ENCODE results near the gene ACP7.

ACP7 gene

GRCh38 chr19:39138221-39139211, 54.3 kb downstream of the ACP7 start:
- Histone ChIP-seq H3K27me3 (ENCODE audit: control insufficient read depth, low read length) (no peaks in the 10 kb centered on the region), H3K9me3 (ENCODE audit: control insufficient read depth, insufficient read depth, low read length) (no peaks in the 10 kb centered on the region), H3K27ac (ENCODE audit: low read depth, low read length) (no peak overlapping the region), H3K4me3 (ENCODE audit: low read length) (no peak overlapping the region), H4K20me1 (ENCODE audit: control insufficient read depth, insufficient read depth, low read depth, low read length) (0 out of 2 replicates have a peak, but pooled peaks cover 3% of the 10 kb centered on the region), H3K79me2 (ENCODE audit: control insufficient read depth, low read length) (peaks cover 29% of the 10 kb centered on the region), H3K4me1 (ENCODE audit: control insufficient read depth, low read length) (no peaks in the 10 kb centered on the region), H3F3A (ENCODE audit: control insufficient read depth, insufficient read depth) (no peaks in the 10 kb centered on the region), H3K9me2 (replicated peaks; ENCODE audit: control insufficient read depth, low read length) (no peaks in the 10 kb centered on the region), H3K36me3 (ENCODE audit: control insufficient read depth, low read length) (no peaks in the 10 kb centered on the region), H3K4me2 (ENCODE audit: low read length) (no peak overlapping the region)
- TF ChIP-seq EZH2phosphoT487 (IDR thresholded peaks at IDR 0.05; ENCODE audit: borderline replicate concordance, low read length) (no peak), CTCF (IDR thresholded peaks at IDR 0.05; ENCODE audit: low read depth, low read length, poor library complexity, severe bottlenecking) (no peak)

GRCh38 chr19:39139305-39139874, 55.2 kb downstream of the ACP7 start:
- TF ChIP-seq CTCF (IDR thresholded peaks at IDR 0.05; ENCODE audit: low read depth, low read length, poor library complexity, severe bottlenecking) (no peak), EZH2phosphoT487 (IDR thresholded peaks at IDR 0.05; ENCODE audit: borderline replicate concordance, low read length) (no peak)
- no peaks in the 10 kb centered on the region for H3F3A ChIP-seq (ENCODE audit: control insufficient read depth, insufficient read depth)
- H3K4me2 ChIP-seq (ENCODE audit: low read length), result no peak overlapping the region
- H3K36me3 ChIP-seq (ENCODE audit: control insufficient read depth, low read length), result no peaks in the 10 kb centered on the region
- H3K79me2 ChIP-seq (ENCODE audit: control insufficient read depth, low read length), result peaks cover 25% of the 10 kb centered on the region
- 0 out of 2 replicates have a peak, but pooled peaks cover 3% of the 10 kb centered on the region for H4K20me1 ChIP-seq (ENCODE audit: control insufficient read depth, insufficient read depth, low read depth, low read length)
- no peaks in the 10 kb centered on the region for H3K9me3 ChIP-seq (ENCODE audit: control insufficient read depth, insufficient read depth, low read length)
- H3K4me3 ChIP-seq (ENCODE audit: low read length), result no peak overlapping the region
- no peak overlapping the region for H3K27ac ChIP-seq (ENCODE audit: low read depth, low read length)
- H3K4me1 ChIP-seq (ENCODE audit: control insufficient read depth, low read length), result no peaks in the 10 kb centered on the region
- no peaks in the 10 kb centered on the region for H3K27me3 ChIP-seq (ENCODE audit: control insufficient read depth, low read length)
- H3K9me2 ChIP-seq (replicated peaks; ENCODE audit: control insufficient read depth, low read length), result no peaks in the 10 kb centered on the region

GRCh38 chr19:39139971-39140453, 55.8 kb downstream of the ACP7 start:
- no peaks in the 10 kb centered on the region for H3K9me2 ChIP-seq (replicated peaks; ENCODE audit: control insufficient read depth, low read length)
- H3K4me2 ChIP-seq (ENCODE audit: low read length), result no peak overlapping the region
- no peaks in the 10 kb centered on the region for H3K4me1 ChIP-seq (ENCODE audit: control insufficient read depth, low read length)
- no peaks in the 10 kb centered on the region for H3K36me3 ChIP-seq (ENCODE audit: control insufficient read depth, low read length)
- H3K79me2 ChIP-seq (ENCODE audit: control insufficient read depth, low read length), result peaks cover 23% of the 10 kb centered on the region
- no peak overlapping the region for H3K27ac ChIP-seq (ENCODE audit: low read depth, low read length)
- no peaks in the 10 kb centered on the region for H3F3A ChIP-seq (ENCODE audit: control insufficient read depth, insufficient read depth)
- H4K20me1 ChIP-seq (ENCODE audit: control insufficient read depth, insufficient read depth, low read depth, low read length), result 0 out of 2 replicates have a peak, but pooled peaks cover 7% of the 10 kb centered on the region
- no peaks in the 10 kb centered on the region for H3K27me3 ChIP-seq (ENCODE audit: control insufficient read depth, low read length)
- H3K9me3 ChIP-seq (ENCODE audit: control insufficient read depth, insufficient read depth, low read length), result no peaks in the 10 kb centered on the region
- no peak for TF ChIP-seq CTCF (IDR thresholded peaks at IDR 0.05; ENCODE audit: low read depth, low read length, poor library complexity, severe bottlenecking)
- no peak for TF ChIP-seq EZH2phosphoT487 (IDR thresholded peaks at IDR 0.05; ENCODE audit: borderline replicate concordance, low read length)
- no peak overlapping the region for H3K4me3 ChIP-seq (ENCODE audit: low read length)
